ENCODE results near the gene MFN2. TPM values are rescaled to one million over a fixed set of nuclear protein-coding genes. Genes with fewer than 3 reads are reported as not detected.

Gene MFN2
- total RNA-seq, 1 experiment from 2014 or later: 56.8 TPM

GRCh38 chr1:12001249-12001917 is 21.1 kb downstream of the MFN2 start:
- CTCF ChIA-PET: interaction anchor here (0.9 kb wide), 1 partner anchor 78 kb away, joined by 3 read pairs; no protein-coding TSS in a partner anchor
- H3K27me3 Mint-ChIP-seq (ENCODE audit: low read depth): no peaks in the 10 kb centered on the region
- no peaks in the 10 kb centered on the region for H3K9me3 Mint-ChIP-seq
- ATAC-seq (peak; percentile 66), DNase-seq (ENCODE audit: low spot score) (peak; percentile 77)
- H3K36me3 Mint-ChIP-seq: peaks cover 80% of the 10 kb centered on the region
- TF ChIP-seq ZNF532 (CRISPR knock-in tag; IDR thresholded peaks at IDR 0.05; ENCODE audit: borderline replicate concordance): no peak
- TF ChIP-seq ZNF416 (CRISPR knock-in tag; IDR thresholded peaks at IDR 0.05): no peak
- TF ChIP-seq GABPB1 (CRISPR knock-in tag; IDR thresholded peaks at IDR 0.05): peak; percentile 73
- TF ChIP-seq E2F4 (CRISPR knock-in tag; IDR thresholded peaks at IDR 0.05; ENCODE audit: borderline replicate concordance, low read depth): no peak
- no peak for TF ChIP-seq ESRRA (CRISPR knock-in tag; IDR thresholded peaks at IDR 0.05; ENCODE audit: borderline replicate concordance)
- no peak for TF ChIP-seq FOXK1 (CRISPR knock-in tag; IDR thresholded peaks at IDR 0.05)
- TF ChIP-seq E2F1 (CRISPR knock-in tag; IDR thresholded peaks at IDR 0.05): no peak
- TF ChIP-seq CTCF (IDR thresholded peaks at IDR 0.05): peak; percentile 61
- TF ChIP-seq NFATC4 (CRISPR knock-in tag; IDR thresholded peaks at IDR 0.05): no peak
- no peak for TF ChIP-seq SOX15 (CRISPR knock-in tag; IDR thresholded peaks at IDR 0.05)
- no peak overlapping the region for H3K27ac Mint-ChIP-seq
- POLR2A ChIA-PET: interaction anchor here (1.0 kb wide), 1 partner anchor 92 kb away, joined by 4 read pairs; no protein-coding TSS in a partner anchor
- H3K4me1 Mint-ChIP-seq: no peaks in the 10 kb centered on the region
- H3K4me3 Mint-ChIP-seq: no peak overlapping the region

- POLR2A ChIA-PET: no interaction called here
- Mint-ChIP-seq H3K36me3 (peaks cover 81% of the 10 kb centered on the region), H3K4me1 (no peaks in the 10 kb centered on the region), H3K27me3 (ENCODE audit: low read depth) (no peaks in the 10 kb centered on the region), H3K27ac (no peak overlapping the region), H3K9me3 (no peaks in the 10 kb centered on the region), H3K4me3 (no peak overlapping the region)
- DNase-seq (ENCODE audit: low spot score): no peak
- ATAC-seq: no peak
- CTCF ChIA-PET: interaction anchor here (1.2 kb wide), 1 partner anchor 260 kb away, joined by 3 read pairs; no protein-coding TSS in a partner anchor
- no peak for TF ChIP-seq ZNF219 (CRISPR knock-in tag; IDR thresholded peaks at IDR 0.05; ENCODE audit: borderline replicate concordance)
- TF ChIP-seq ZBTB43 (CRISPR knock-in tag; IDR thresholded peaks at IDR 0.05): no peak
- peak; percentile 59; the same call in 1 of the 2 replicates for TF ChIP-seq FOXP1 (CRISPR knock-in tag; IDR thresholded peaks at IDR 0.05; ENCODE audit: borderline replicate concordance)
- no peak for TF ChIP-seq STAT6 (CRISPR knock-in tag; conservative IDR thresholded peaks at IDR 0.05; ENCODE audit: low read depth)
- TF ChIP-seq NFYB (CRISPR knock-in tag; conservative IDR thresholded peaks at IDR 0.05; ENCODE audit: low read depth): no peak
- 0 out of 2 replicates have a peak, but pooled peaks have one; percentile 42 for TF ChIP-seq TCF7 (CRISPR knock-in tag; IDR thresholded peaks at IDR 0.05; ENCODE audit: low read depth)
- TF ChIP-seq ZNF425 (CRISPR knock-in tag; conservative IDR thresholded peaks at IDR 0.05): no peak
Measured at GRCh38 chr1:12001996-12002493, 21.8 kb downstream of the MFN2 start.
